ENCODE results near the gene RAB1A. TPM values are rescaled to one million over a fixed set of nuclear protein-coding genes. Genes with fewer than 3 reads are reported as not detected.

Gene RAB1A
- polyA plus RNA-seq, 1 donor (not counting 4 experiments of a cell fraction or from before 2014, with no cell fraction given): 274 TPM

DNA sequence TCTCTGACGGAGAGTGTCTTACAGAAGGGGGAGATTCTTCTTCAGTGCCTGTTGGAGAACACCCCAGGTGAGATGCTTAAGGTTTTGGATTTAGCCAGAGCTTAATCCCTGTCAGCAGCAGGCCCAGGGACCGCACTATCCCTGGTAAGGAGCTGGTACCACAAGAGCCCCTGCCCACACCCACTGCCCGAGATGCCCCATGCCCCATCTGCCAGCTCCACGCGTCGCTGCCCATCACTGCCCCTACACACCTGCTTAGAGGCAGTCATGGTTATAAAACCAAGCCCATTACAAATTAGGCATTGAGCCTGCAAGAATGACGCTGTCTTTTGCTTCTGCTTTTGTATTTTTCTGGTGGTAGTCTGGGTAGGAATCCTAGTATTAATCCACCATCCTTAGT lies 52.0 kb downstream of the RAB1A start:
- Histone ChIP-seq H3K79me2 (ENCODE audit: control insufficient read depth, insufficient read depth, low read length) (no peaks in the 10 kb centered on the region), H3K4me2 (ENCODE audit: control insufficient read depth, extremely low read depth, insufficient read depth, low read depth, low read length) (no peak overlapping the region), H3K9ac (ENCODE audit: control insufficient read depth, extremely low read depth, insufficient read depth, low read length) (no peak overlapping the region), H3K4me3 (ENCODE audit: control insufficient read depth in 2 of 3, extremely low read depth in 1 of 3, insufficient read depth in 2 of 3, low read depth in 1 of 3, low read length in 3 of 3) (no peak overlapping the region), H3K27me3 (ENCODE audit: control insufficient read depth, extremely low read depth, insufficient read depth, low read length) (no peaks in the 10 kb centered on the region), H3K9me3 (ENCODE audit: control insufficient read depth, low read depth, low read length) (no peaks in the 10 kb centered on the region), H3K4me1 (ENCODE audit: control insufficient read depth, extremely low read depth, insufficient read depth, low read length) (peaks cover 17% of the 10 kb centered on the region), H3K36me3 (ENCODE audit: control insufficient read depth in 2 of 2, extremely low read depth in 1 of 2, insufficient read depth in 2 of 2, low read length in 2 of 2) (peaks cover 20 to 32% of the 10 kb centered on the region in 2 experiments), H2AFZ (ENCODE audit: control insufficient read depth, low read length) (no peak overlapping the region), H4K20me1 (ENCODE audit: control insufficient read depth, extremely low read depth, insufficient read depth, low read length) (peaks cover 5% of the 10 kb centered on the region), H3K9me1 (ENCODE audit: control insufficient read depth, extremely low read depth, insufficient read depth, low read length) (peaks cover 4% of the 10 kb centered on the region), H3K27ac (ENCODE audit: control insufficient read depth, insufficient read depth, low read length) (no peak overlapping the region)
- no peak for FAIRE-seq
- no peak for DNase-seq (ENCODE audit: low read depth, low spot score)
- no peak for TF ChIP-seq EZH2 (IDR thresholded peaks at IDR 0.05; ENCODE audit: low read length)
- TF ChIP-seq, protein P1, sequence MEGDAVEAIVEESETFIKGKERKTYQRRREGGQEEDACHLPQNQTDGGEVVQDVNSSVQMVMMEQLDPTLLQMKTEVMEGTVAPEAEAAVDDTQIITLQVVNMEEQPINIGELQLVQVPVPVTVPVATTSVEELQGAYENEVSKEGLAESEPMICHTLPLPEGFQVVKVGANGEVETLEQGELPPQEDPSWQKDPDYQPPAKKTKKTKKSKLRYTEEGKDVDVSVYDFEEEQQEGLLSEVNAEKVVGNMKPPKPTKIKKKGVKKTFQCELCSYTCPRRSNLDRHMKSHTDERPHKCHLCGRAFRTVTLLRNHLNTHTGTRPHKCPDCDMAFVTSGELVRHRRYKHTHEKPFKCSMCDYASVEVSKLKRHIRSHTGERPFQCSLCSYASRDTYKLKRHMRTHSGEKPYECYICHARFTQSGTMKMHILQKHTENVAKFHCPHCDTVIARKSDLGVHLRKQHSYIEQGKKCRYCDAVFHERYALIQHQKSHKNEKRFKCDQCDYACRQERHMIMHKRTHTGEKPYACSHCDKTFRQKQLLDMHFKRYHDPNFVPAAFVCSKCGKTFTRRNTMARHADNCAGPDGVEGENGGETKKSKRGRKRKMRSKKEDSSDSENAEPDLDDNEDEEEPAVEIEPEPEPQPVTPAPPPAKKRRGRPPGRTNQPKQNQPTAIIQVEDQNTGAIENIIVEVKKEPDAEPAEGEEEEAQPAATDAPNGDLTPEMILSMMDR (optimal IDR thresholded peaks at IDR 0.05 in 1 of 3, IDR thresholded peaks at IDR 0.05 in 1 of 3, conservative IDR thresholded peaks at IDR 0.05 in 1 of 3; ENCODE audit: extremely low read depth in 1 of 3, insufficient read depth in 2 of 3, low read length in 3 of 3): no peak
- dilution Hi-C loops (cut with MboI; ENCODE audit: extremely low pct_ligation_motif_present, low sequenced_read_pairs): no loop called here

DNA sequence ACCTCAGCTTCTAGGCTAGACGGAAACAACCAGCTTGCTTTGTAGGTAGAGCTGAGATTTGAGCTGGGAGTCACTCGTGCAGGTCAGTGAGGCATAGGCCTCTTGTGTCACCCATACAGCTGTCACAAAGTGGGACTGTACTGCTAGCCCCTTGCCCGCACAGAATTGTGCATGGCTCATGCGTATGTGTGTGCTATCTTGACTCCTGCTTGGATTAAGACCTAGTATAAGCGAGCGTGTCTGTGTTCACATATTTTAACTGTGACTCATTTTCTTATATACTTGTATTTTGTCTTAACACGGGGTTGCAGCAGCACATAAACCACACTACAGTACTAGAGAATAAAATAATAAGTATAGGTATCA lies 53.6 kb downstream of the RAB1A start:
- Histone ChIP-seq H3K27ac (ENCODE audit: control insufficient read depth, insufficient read depth, low read length) (no peak overlapping the region), H3K4me1 (ENCODE audit: control insufficient read depth, extremely low read depth, insufficient read depth, low read length) (peaks cover 20% of the 10 kb centered on the region), H3K9me1 (ENCODE audit: control insufficient read depth, extremely low read depth, insufficient read depth, low read length) (peaks cover 4% of the 10 kb centered on the region), H3K27me3 (ENCODE audit: control insufficient read depth, extremely low read depth, insufficient read depth, low read length) (no peaks in the 10 kb centered on the region), H3K9me3 (ENCODE audit: control insufficient read depth, low read depth, low read length) (no peaks in the 10 kb centered on the region), H3K36me3 (ENCODE audit: control insufficient read depth in 2 of 2, extremely low read depth in 1 of 2, insufficient read depth in 2 of 2, low read length in 2 of 2) (peaks cover 20 to 37% of the 10 kb centered on the region in 2 experiments), H3K4me2 (ENCODE audit: control insufficient read depth, extremely low read depth, insufficient read depth, low read depth, low read length) (no peak overlapping the region), H4K20me1 (ENCODE audit: control insufficient read depth, extremely low read depth, insufficient read depth, low read length) (peaks cover 5% of the 10 kb centered on the region), H3K9ac (ENCODE audit: control insufficient read depth, extremely low read depth, insufficient read depth, low read length) (no peak overlapping the region), H2AFZ (ENCODE audit: control insufficient read depth, low read length) (no peak overlapping the region), H3K79me2 (ENCODE audit: control insufficient read depth, insufficient read depth, low read length) (no peaks in the 10 kb centered on the region), H3K4me3 (ENCODE audit: control insufficient read depth in 2 of 3, extremely low read depth in 1 of 3, insufficient read depth in 2 of 3, low read depth in 1 of 3, low read length in 3 of 3) (no peak overlapping the region)
- dilution Hi-C loops (cut with MboI; ENCODE audit: extremely low pct_ligation_motif_present, low sequenced_read_pairs): no loop called here
- FAIRE-seq (no peak), DNase-seq (ENCODE audit: low read depth, low spot score) (no peak)
- TF ChIP-seq, protein P1 (optimal IDR thresholded peaks at IDR 0.05 in 1 of 3, IDR thresholded peaks at IDR 0.05 in 1 of 3, conservative IDR thresholded peaks at IDR 0.05 in 1 of 3; ENCODE audit: extremely low read depth in 1 of 3, insufficient read depth in 2 of 3, low read length in 3 of 3): no peak
- no peak for TF ChIP-seq EZH2 (IDR thresholded peaks at IDR 0.05; ENCODE audit: low read length)
